Skin of body (tissue), 2 donors: Measurements from ENCODE around the gene DLX4. TPM values are rescaled to one million over a fixed set of nuclear protein-coding genes. Genes with fewer than 3 reads are reported as not detected.

Experiments
- DNase-seq: peaks from one replicate; lab custom pipeline; 2025; lab: John Stamatoyannopoulos, UW
- total RNA-seq: library from RNA; depleted of rRNA; stranded (reverse); fragments of >200 nt; gene quantifications from one replicate; pipeline ENCODE4 v1.2.3, GENCODE V29; 2014

DLX4 gene
- total RNA-seq, 1 donor from 2014 or later, result 2.3 TPM

- DNase-seq, result peak; percentile 31
Measured at GRCh38 chr17:49968405-49969133, 421 bp upstream of the DLX4 start.

GRCh38 chr17:49969795-49970389 is 902 bp downstream of the DLX4 start:
- no peak for DNase-seq

- no peak for DNase-seq
Measured at GRCh38 chr17:49970498-49970897, 1.5 kb downstream of the DLX4 start.

- DNase-seq, result no peak
Measured at GRCh38 chr17:49971199-49971847, 2.3 kb downstream of the DLX4 start.

- no peak for DNase-seq
Measured at GRCh38 chr17:49971848-49972485, 3.0 kb downstream of the DLX4 start.

- DNase-seq, result no peak
Measured at GRCh38 chr17:49972486-49973270, 3.7 kb downstream of the DLX4 start.

- no peak for DNase-seq
Measured at GRCh38 chr17:49973271-49973615, 4.3 kb downstream of the DLX4 start.

- DNase-seq, result no peak
Measured at GRCh38 chr17:49975531-49975930, 6.5 kb downstream of the DLX4 start.

GRCh38 chr17:49976163-49976827 is 7.3 kb downstream of the DLX4 start:
- no peak for DNase-seq

- no peak for DNase-seq
Measured at GRCh38 chr17:49976828-49977202, 7.8 kb downstream of the DLX4 start.

GRCh38 chr17:49977463-49978389 is 8.7 kb downstream of the DLX4 start:
- no peak for DNase-seq

- no peak for DNase-seq
Measured at GRCh38 chr17:49978501-49978900, 9.5 kb downstream of the DLX4 start.

GRCh38 chr17:49979748-49980479 is 10.9 kb downstream of the DLX4 start:
- no peak for DNase-seq

GRCh38 chr17:49980703-49981197 is 11.8 kb downstream of the DLX4 start:
- DNase-seq, result no peak

- DNase-seq, result no peak
Measured at GRCh38 chr17:49984283-49984682, 15.3 kb downstream of the DLX4 start.

- no peak for DNase-seq
Measured at GRCh38 chr17:49984776-49985175, 15.8 kb downstream of the DLX4 start.

- no peak for DNase-seq
Measured at GRCh38 chr17:49985310-49985990, 16.5 kb downstream of the DLX4 start.
